ENCODE results near the gene GK.
"Not testable (repeated sequence)": the region's sequence is repeated elsewhere in the genome, so short reads cannot be mapped to it uniquely, and the experiment has no call there.

The GK gene

DNA sequence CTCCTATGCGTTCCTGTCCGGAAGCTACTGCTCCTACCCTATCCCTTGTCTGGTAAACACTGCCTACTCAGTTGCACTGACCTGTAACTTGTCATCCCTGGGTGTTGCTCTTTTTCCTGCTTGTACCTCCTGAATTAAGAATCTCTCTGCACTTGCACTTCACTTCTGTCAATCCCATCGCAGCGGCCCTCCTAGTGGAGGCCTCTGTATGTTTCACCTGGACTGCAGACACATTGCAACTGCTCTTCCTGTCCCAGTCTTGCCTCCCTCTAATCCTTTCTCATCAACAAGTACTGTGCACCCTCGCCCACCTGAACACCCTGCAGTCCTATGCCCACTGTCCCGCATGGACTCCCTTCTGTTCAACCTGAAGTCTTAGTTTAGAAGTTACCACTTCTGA lies 8.0 kb downstream of the GK start:
- no peak for DNase-seq (ENCODE audit: low spot score)
- TF ChIP-seq CTCF (IDR thresholded peaks at IDR 0.05; ENCODE audit: borderline replicate concordance, control extremely low read depth, extremely low read depth, insufficient read depth, missing control alignments), result no peak
- in situ Hi-C loops (cut with MboI; ENCODE audit: low sequenced_read_pairs, unreplicated experiment), result no loop called here

GRCh38 chrX:30663322-30663721 lies 10.1 kb downstream of the GK start:
- no peak for DNase-seq (ENCODE audit: low spot score)
- in situ Hi-C loops (cut with MboI; ENCODE audit: low sequenced_read_pairs, unreplicated experiment), result no loop called here
- TF ChIP-seq CTCF (IDR thresholded peaks at IDR 0.05; ENCODE audit: borderline replicate concordance, control extremely low read depth, extremely low read depth, insufficient read depth, missing control alignments), result no peak

- in situ Hi-C loops (cut with MboI; ENCODE audit: low sequenced_read_pairs, unreplicated experiment), result no loop called here
- TF ChIP-seq CTCF (IDR thresholded peaks at IDR 0.05; ENCODE audit: borderline replicate concordance, control extremely low read depth, extremely low read depth, insufficient read depth, missing control alignments), result no peak
- no peak for DNase-seq (ENCODE audit: low spot score)
These were observed 12.2 kb downstream of the GK start for GRCh38 chrX:30665471-30665870.

DNA sequence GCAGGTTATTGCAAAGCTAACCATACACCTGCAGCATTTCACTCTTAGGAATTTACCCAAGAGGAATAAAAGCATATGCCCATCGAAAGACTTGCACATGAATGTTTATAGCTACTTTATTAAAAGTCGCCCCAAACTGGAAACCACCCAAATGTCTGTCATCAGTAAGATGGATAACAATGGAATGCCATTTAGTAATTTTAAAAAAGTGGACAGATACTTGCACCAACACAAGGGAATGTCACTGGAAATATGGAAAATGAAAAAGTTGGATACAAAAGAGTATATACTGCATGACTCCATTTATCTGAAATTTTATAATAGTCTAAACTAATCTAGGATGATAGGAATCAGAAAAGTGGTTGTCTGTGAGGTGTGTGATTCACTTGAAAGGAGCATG lies 12.9 kb downstream of the GK start:
- in situ Hi-C loops (cut with MboI; ENCODE audit: low sequenced_read_pairs, unreplicated experiment), result no loop called here
- no peak for TF ChIP-seq CTCF (IDR thresholded peaks at IDR 0.05; ENCODE audit: borderline replicate concordance, control extremely low read depth, extremely low read depth, insufficient read depth, missing control alignments)
- DNase-seq (ENCODE audit: low spot score), result no peak

DNA sequence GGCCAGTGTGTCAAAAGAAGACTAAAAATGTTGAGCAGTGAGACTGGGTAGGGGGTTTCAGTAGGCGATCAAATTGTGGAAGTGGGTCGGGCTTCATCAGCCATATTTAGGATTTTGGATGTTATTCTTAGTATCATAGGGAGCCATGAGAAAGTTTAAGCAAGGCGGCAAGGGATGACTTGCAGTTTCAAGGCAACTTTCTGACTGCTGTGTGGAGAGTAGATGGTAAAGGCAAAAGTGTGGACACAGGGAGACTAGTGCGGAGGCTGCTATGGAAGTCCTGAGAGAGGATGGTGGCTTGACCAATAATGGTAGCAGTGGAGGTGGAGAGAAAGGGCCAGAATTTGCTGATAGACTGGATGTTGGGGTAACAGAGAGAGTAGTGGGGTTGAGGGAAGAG lies 15.4 kb downstream of the GK start:
- no peak for DNase-seq (ENCODE audit: low spot score)
- no peak for TF ChIP-seq CTCF (IDR thresholded peaks at IDR 0.05; ENCODE audit: borderline replicate concordance, control extremely low read depth, extremely low read depth, insufficient read depth, missing control alignments)
- in situ Hi-C loops (cut with MboI; ENCODE audit: low sequenced_read_pairs, unreplicated experiment), result no loop called here

- in situ Hi-C loops (cut with MboI; ENCODE audit: low sequenced_read_pairs, unreplicated experiment); DNase-seq (ENCODE audit: low spot score): not testable (repeated sequence)
These were observed 18.0 kb downstream of the GK start for GRCh38 chrX:30671189-30671588.

GRCh38 chrX:30673127-30673796 lies 20.0 kb downstream of the GK start:
- no peak for DNase-seq (ENCODE audit: low spot score)
- in situ Hi-C loops (cut with MboI; ENCODE audit: low sequenced_read_pairs, unreplicated experiment), result no loop called here
- TF ChIP-seq CTCF (IDR thresholded peaks at IDR 0.05; ENCODE audit: borderline replicate concordance, control extremely low read depth, extremely low read depth, insufficient read depth, missing control alignments), result no peak

Data from GM13976 (cell line).